GM18520 (cell line): Measurements from ENCODE around the gene KLHL21.
A peak's percentile ranks its signal among the peaks of the same experiment; 100 is the strongest.

ENCODE experiments used
- ATAC-seq: cut with Tn5 transposase; IDR thresholded peaks from one replicate; pipeline ENCODE4 v1.9.1; 2021; ENCODE audit not compliant: unreplicated experiment

The KLHL21 gene

GRCh38 chr1:6625584-6626149 is 23.0 kb upstream of the KLHL21 start:
- peak; percentile 6 for ATAC-seq

- peak; percentile 68 for ATAC-seq
These were observed 22.3 kb upstream of the KLHL21 start, which contains the start of gene THAP3 for GRCh38 chr1:6624710-6625583. Gene THAP3 (plus strand): TSS chr1:6624868. CDS start chr1:6625219, 351 bp downstream.

GRCh38 chr1:6623269-6623965 is 20.7 kb upstream of the KLHL21 start:
- no peak for ATAC-seq

- ATAC-seq = no peak
These were observed 19.9 kb upstream of the KLHL21 start for GRCh38 chr1:6622396-6623152.

- no peak for ATAC-seq
These were observed 19.0 kb upstream of the KLHL21 start for GRCh38 chr1:6621429-6622391.

- no peak for ATAC-seq
These were observed 16.4 kb upstream of the KLHL21 start for GRCh38 chr1:6619045-6619444.

GRCh38 chr1:6614929-6615785 is 12.5 kb upstream of the KLHL21 start:
- no peak for ATAC-seq

GRCh38 chr1:6614019-6614928 is 11.6 kb upstream of the KLHL21 start:
- no peak for ATAC-seq

GRCh38 chr1:6613361-6614018 is 10.8 kb upstream of the KLHL21 start, which contains the start of gene PHF13:
Gene PHF13 (plus strand): TSS chr1:6613731. CDS start chr1:6614067, 336 bp downstream.
- ATAC-seq = peak; percentile 89

GRCh38 chr1:6612641-6613360 is 10.1 kb upstream of the KLHL21 start:
- ATAC-seq = no peak

GRCh38 chr1:6603915-6604558 is 1.4 kb upstream of the KLHL21 start:
- no peak for ATAC-seq

- ATAC-seq = no peak
These were observed 707 bp upstream of the KLHL21 start for GRCh38 chr1:6603238-6603914.

- ATAC-seq = peak; percentile 26
These were observed 573 bp downstream of the KLHL21 start for GRCh38 chr1:6601923-6602668.

- ATAC-seq = peak; percentile 27
These were observed 1.4 kb downstream of the KLHL21 start for GRCh38 chr1:6601049-6601922.
